HG03135 (cell line): Measurements from ENCODE around the gene DPAGT1.
"Not testable (repeated sequence)": the region's sequence is repeated elsewhere in the genome, so short reads cannot be mapped to it uniquely, and the experiment has no call there.

Source experiments
- ATAC-seq: cut with Tn5 transposase; IDR thresholded peaks from one replicate; pipeline ENCODE4 v1.9.1; 2021; ENCODE audit warnings: mild to moderate bottlenecking, moderate library complexity; ENCODE audit not compliant: unreplicated experiment

Gene DPAGT1

GRCh38 chr11:119062779-119063178 lies 38.9 kb downstream of the DPAGT1 start:
- no peak for ATAC-seq

- ATAC-seq, result no peak
Observed at GRCh38 chr11:119061256-119061655, 40.4 kb downstream of the DPAGT1 start.

GRCh38 chr11:119059128-119059527 lies 42.5 kb downstream of the DPAGT1 start:
- not testable (repeated sequence) for ATAC-seq

- ATAC-seq, result peak; percentile 79
Observed at GRCh38 chr11:119057000-119057769, 44.5 kb downstream of the DPAGT1 start, which contains the start of gene HYOU1. HYOU1 (minus strand) TSS chr11:119057205; CDS start chr11:119056160, 1,045 bp downstream.

GRCh38 chr11:119056421-119056999 lies 45.1 kb downstream of the DPAGT1 start:
- ATAC-seq, result peak; percentile 17

GRCh38 chr11:119055901-119056300 lies 45.8 kb downstream of the DPAGT1 start:
- ATAC-seq, result no peak

- ATAC-seq, result no peak
Observed at GRCh38 chr11:119054418-119054817, 47.2 kb downstream of the DPAGT1 start.

GRCh38 chr11:119052163-119052814 lies 49.4 kb downstream of the DPAGT1 start:
- ATAC-seq, result no peak

- ATAC-seq, result no peak
Observed at GRCh38 chr11:119051440-119052162, 50.1 kb downstream of the DPAGT1 start.

- no peak for ATAC-seq
Observed at GRCh38 chr11:119049081-119049480, 52.6 kb downstream of the DPAGT1 start.

GRCh38 chr11:119048644-119049043 lies 53.0 kb downstream of the DPAGT1 start:
- ATAC-seq, result no peak

GRCh38 chr11:119047205-119047604 lies 54.4 kb downstream of the DPAGT1 start:
- no peak for ATAC-seq
